Stimulated activated CD4-positive, alpha-beta T cell treated with anti-CD3 and anti-CD28 coated beads, Interleukin-4, amount 100 ng/mL, for 24 hours (primary cell): ENCODE results near the gene CDC23.
A peak's percentile ranks its signal among the peaks of the same experiment; 100 is the strongest.
"Not testable (repeated sequence)": the region's sequence is repeated elsewhere in the genome, so short reads cannot be mapped to it uniquely, and the experiment has no call there.

Experiments
- DNase-seq: peaks from one replicate; pipeline ENCODE4 v3.0.0-alpha.2; 2020

The CDC23 gene, protein sequence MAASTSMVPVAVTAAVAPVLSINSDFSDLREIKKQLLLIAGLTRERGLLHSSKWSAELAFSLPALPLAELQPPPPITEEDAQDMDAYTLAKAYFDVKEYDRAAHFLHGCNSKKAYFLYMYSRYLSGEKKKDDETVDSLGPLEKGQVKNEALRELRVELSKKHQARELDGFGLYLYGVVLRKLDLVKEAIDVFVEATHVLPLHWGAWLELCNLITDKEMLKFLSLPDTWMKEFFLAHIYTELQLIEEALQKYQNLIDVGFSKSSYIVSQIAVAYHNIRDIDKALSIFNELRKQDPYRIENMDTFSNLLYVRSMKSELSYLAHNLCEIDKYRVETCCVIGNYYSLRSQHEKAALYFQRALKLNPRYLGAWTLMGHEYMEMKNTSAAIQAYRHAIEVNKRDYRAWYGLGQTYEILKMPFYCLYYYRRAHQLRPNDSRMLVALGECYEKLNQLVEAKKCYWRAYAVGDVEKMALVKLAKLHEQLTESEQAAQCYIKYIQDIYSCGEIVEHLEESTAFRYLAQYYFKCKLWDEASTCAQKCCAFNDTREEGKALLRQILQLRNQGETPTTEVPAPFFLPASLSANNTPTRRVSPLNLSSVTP

GRCh38 chr5:138213161-138214029, at the start of gene CDC23:
TSS of gene CDC23 (minus strand) at chr5:138213323. CDS start at chr5:138213312, 11 bp downstream.
- DNase-seq = peak; percentile 94

- no peak for DNase-seq
These were observed 45.7 kb upstream of the CDC23 start for GRCh38 chr5:138258704-138259292.

- DNase-seq = no peak
These were observed 44.5 kb upstream of the CDC23 start for GRCh38 chr5:138257583-138257982.

DNA sequence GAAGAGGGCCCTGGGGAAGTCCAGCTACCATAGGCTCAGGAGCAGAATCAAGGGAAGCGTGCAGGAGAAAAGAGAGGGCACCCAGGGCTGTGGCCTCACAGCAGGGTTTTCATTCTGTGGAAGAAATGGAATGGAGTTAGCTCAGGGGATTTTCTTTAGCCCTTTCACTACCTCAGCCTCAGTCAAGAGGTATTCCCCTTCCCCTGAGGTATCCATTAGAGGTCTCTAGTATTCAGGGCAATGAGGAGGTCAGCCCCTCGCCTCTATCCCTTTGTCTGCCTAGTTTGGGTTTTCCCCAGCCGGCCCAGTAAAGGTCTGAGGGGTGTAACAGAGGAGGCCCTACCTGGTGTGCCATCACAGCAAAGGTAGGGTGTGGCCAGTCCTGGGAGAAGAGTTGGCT, 39.8 kb upstream of the CDC23 start:
- DNase-seq = no peak

DNA sequence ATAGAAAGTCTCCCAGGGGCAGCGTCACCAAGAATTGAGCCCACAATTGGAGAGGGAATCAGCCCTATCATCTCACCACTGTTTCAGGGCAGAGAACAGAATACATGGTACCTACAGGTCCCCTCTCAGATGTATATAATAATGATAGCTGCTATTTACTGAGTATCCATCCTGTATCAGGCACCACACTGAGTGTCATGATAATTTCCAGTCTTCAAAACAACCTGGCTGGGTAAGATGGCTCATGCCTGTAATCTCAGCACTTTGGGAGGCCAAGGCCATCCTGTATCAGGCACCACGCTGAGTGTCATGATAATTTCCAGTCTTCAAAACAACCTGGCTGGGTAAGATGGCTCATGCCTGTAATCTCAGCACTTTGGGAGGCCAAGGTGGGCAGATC, 34.7 kb upstream of the CDC23 start:
- not testable (repeated sequence) for DNase-seq

DNA sequence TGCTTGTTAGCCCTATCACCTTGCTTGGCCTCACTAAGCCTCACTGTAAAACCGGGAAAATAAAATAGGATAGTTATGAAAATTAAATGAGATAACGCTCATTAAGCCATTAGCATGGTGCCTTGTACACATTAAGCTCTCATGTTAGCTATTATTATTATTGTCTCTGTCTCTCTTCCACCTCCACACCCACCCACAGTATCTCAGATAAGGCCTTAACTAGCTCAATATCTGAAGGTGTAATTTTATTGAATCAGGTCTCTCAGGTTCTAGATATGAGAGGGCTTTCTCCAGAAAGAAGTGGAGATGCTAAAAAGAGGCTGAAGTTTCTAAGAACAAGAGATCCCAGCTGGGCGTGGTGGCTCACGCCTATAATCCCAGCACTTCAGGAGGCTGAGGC, 33.7 kb upstream of the CDC23 start:
- no peak for DNase-seq

DNA sequence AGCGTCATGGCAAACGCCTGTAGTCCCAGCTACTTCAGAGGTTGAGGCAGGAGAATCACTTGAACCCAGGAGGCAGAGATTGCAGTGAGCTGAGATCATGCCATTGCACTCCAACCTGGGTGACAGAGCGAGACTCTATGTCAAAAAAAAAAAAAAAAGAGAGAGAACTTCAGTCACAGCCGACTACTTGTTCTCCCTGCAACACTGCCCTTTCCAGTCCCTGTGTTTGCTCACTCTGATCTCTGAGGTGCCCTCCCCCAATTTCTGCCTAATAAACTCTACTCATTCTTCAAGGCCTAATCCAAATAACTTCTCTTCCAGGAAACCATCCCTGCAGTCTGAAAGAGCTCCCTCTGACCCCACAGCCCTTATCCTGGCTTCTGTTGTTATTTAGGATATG, 33.2 kb upstream of the CDC23 start:
- no peak for DNase-seq

DNA sequence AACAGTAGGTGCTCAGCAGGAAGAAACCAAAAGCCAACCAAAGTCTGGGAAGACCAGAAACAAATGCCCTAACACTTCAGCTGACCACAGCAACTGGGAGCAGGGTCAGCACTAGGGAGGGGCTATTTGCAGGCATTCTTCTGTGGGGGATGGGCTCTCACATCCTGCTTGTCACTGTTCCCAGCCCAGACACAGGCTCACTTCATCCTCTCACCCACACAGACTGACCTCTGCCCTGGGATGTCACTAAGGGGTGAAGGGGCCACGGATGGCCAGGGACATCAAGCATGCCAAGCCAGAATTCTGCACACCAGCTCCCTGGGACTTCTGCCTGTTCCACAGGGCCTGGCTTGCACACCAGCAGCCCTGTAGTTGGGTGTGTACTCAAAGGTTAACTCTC, 32.6 kb upstream of the CDC23 start:
- DNase-seq = no peak

GRCh38 chr5:138243794-138244193, 30.7 kb upstream of the CDC23 start:
- no peak for DNase-seq

DNA sequence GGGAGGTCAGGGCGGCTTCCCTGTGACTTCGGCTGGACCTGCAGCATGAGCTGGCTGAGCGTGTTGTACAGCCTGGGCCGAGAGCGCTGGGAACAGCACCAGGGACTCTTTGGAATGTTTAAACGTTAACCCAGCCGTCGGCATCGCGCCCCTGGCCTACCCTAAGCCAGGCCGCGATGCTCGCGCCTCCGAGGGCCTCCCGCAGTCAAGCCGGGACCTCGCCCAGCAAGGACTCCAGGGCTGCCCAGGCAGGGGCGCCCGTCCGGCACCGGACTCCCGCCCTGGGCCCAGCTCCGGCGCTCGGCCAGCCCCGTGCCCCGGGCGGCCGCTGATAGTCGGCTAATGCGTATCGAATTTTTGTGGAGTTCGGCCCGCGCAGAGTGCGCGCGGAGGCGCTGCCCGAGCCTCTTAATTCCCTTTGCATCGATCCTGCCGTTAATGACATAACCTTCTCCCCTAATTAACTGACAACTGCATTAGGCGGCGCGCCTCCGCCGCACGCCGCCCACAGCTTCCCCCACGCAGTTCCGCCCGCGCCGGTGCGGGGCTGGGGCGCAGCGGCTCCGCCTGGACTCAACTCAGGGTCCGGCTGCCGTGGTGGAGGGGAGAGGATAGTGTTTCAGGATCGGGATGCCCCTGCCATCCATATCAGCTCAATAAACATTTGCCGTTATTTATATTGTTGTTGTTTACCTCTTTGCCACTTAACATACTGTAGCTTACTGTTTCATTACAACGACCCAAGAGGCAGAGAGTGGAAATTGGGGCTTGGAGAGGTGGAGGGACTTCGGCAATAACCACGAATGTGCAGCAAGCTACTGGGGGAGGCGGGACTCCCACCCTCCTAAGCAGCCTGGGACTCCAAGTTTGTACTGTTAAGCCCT, 28.8 kb upstream of the CDC23 start:
- DNase-seq = no peak

- DNase-seq = no peak
These were observed 27.7 kb upstream of the CDC23 start for GRCh38 chr5:138240650-138241385.

- no peak for DNase-seq
These were observed 24.9 kb upstream of the CDC23 start for GRCh38 chr5:138238034-138238433.

DNA sequence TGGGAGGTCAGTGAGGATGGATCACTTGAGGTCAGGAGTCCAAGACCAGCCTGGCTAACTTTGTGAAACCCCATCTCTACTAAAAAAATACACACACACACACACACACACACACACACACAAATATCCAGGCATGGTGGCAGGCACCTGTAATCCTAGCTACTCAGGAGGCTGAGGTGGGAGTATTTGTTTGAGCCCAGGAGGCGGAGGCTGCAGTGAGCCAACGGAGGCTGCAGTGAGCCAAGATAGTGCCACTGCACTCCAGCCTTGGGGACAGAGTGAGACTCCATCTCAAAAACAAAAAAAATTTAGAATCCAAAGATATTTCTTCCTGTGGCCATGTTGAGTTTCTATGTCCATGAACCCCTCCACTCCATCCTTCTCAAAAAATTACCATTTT, 21.5 kb upstream of the CDC23 start:
- no peak for DNase-seq

DNA sequence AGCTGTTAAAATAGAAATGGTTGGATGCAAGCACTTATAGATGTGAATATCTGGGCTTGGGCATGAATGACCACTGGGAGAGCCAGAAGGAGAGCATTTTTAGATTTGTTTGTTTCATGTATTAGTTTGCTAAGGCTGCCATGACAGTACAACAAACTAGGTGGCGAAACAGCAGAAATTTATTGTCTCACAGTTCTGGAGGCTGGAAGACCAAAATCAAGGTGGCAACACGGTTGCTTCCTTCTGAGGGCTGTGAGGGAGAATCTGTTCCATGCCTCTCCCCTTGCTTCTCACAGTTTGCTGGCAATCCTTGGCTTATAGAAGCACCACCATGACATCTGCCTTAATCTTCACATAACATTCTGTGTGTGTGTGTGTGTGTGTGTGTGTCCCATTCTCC, 20.2 kb upstream of the CDC23 start:
- DNase-seq = no peak

GRCh38 chr5:138230981-138231589, 18.0 kb upstream of the CDC23 start:
- DNase-seq = no peak

GRCh38 chr5:138230261-138230660, 17.1 kb upstream of the CDC23 start:
- no peak for DNase-seq

DNA sequence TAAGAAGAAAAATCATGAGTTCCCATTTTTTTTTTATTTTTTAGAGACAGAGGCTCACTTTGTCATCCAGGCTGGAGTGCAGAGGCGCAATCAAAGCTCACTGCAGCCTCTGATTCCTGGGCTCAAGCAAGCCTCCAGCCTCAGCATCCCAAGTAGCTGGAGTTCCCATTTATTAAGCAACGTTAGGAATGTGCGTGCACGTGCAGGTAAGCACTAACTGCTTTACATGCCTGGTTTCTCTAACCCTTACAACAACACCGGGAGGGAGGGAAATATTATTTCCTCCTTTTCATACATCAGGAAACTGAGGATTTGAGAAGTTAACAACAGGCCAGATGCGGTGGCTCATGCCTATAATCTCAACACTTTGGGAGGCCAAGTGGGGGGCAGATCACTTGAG, 16.3 kb upstream of the CDC23 start:
- DNase-seq = no peak

DNA sequence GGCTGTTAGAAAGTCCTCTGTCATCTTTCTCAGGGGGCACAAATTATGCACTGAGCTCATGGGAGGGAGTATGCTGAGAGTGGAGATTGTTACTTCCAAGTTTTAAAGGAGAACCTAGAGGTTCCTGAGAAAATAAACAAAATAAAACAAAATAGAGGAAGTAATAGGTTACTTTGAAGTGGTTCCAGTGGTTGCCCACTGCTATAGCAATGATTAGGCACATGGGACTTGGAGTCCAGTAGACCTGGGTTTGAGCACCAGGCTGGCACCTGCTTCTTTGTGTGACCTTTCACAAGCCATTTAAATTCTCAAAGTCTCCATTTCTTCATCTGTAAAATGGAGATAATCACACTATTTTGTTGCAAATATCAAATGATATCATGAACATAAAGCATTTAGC, 13.8 kb upstream of the CDC23 start:
- no peak for DNase-seq

- DNase-seq = no peak
These were observed 11.6 kb upstream of the CDC23 start for GRCh38 chr5:138224712-138225111.

- no peak for DNase-seq
These were observed 10.4 kb upstream of the CDC23 start for GRCh38 chr5:138223532-138223931.

- DNase-seq = no peak
These were observed 3.7 kb upstream of the CDC23 start for GRCh38 chr5:138216799-138217198.
